GM19328 (cell line): ENCODE measurements around the gene AKAP13.

ENCODE experiments used
- ATAC-seq: cut with Tn5 transposase; IDR thresholded peaks from one replicate; pipeline ENCODE4 v1.9.1; 2021; ENCODE audit warnings: mild to moderate bottlenecking, moderate library complexity; ENCODE audit not compliant: unreplicated experiment

Gene AKAP13

DNA sequence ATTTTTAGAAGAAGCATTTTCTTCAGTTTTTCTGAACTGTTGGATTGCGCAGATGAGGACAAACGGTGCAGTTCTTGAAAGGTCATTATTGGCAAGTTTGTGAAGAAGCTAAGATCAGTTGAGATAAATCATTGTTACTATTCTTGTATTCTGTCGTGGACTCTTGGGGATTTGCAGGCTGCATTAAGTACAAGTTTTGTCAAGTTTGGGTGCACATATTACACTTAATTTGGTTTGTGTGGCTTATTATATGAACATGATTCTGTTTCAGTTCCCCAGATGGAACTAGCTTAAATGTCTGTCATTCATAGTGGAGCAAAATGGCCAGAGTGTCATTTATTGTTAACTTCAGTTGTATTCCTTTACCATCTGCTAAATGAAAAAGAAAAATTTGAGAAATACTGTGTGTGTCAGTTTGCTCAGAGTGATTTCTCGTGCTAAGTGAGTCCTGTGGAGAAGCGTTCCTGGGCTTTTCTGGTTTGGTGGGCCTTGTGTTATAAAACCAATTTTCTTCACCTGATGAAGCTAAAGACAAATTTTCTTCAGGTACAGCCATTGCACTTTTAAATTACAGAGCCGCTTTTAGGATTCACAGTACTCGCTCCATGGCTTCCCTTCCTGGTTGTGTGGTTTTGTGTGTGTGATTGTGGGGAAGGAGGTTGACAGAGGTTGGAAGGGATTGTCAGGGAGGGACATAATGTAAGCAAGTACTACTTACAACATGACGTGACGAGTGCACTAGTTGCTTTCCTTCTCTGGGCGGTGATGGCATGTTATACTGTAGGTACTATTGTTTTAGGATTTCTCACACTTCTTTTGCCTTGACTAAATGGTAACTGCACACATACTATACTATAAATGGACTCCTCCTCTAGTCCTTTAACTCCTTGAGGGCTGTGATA, 1.7 kb downstream of the AKAP13 start:
- ATAC-seq: no peak

GRCh38 chr15:85382942-85383341, 2.5 kb downstream of the AKAP13 start:
- no peak for ATAC-seq

DNA sequence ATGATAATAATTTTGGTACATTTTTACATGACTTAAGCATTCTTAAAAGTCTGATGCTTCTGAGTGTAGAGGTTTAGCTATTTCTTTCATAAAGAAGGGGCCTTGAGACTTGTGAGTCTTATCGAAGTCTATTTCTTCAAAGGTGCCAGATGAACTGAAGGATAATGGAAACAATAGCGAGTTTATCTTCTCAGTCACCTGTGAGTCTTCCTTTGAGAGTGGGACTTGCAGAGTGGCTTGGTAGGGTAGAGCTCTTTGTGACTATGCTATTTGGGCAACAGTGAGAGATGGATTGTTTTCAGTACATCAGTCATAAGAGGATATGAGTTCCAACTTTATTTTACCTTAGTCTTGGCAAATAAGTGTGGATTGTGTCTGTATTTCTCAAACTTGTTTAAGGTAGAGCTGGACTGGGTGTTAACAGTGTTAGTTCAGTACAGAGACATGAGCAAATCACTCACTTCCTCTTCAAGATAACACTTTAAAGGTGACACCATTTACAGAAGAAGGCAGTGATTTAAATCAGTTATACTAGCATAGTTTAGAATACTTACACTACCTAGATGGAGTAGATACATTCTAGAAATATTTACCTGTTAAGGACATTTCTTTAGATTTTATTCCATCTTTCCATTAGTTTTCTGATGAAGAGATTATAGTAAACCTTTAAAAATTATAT, 3.2 kb downstream of the AKAP13 start:
- no peak for ATAC-seq

GRCh38 chr15:85386261-85386660, 5.9 kb downstream of the AKAP13 start:
- no peak for ATAC-seq

GRCh38 chr15:85388566-85389305, 8.3 kb downstream of the AKAP13 start:
- no peak for ATAC-seq

DNA sequence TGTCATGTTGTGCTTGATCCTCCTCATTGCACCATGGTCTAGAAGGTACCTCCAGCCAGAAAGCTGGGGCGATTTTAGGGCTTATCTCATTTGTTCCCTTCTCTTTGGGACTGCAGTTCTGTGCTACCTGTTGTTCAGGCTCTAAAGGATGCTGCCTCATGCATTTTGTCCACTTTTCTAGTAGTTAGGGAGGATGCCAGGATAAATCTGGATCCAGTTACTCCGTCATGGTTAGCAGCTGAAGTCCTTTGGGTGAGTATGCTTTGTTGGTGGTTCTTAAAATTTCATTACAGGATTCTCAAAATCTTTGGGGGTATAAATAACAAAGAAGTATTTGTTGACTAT, 8.9 kb downstream of the AKAP13 start:
- ATAC-seq: no peak

DNA sequence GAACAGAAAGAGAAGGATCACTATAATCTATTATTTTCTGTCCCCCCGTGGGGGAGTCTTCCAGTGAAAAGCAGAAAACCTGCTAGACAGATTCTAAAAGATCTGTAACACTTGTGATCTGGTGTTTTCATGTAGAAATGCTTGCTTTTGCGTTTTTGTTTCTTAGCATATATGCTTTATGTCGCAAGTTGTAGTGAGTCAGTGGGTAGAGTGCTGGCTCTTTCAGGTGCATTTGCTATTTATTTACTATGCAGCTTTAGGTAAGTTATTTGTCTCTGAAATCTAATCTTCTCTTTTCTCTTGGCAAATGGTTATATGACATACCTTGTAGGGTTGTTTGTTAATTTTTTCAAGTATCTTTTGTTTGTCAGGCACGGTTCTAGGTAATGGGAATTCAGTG, 9.4 kb downstream of the AKAP13 start:
- no peak for ATAC-seq

DNA sequence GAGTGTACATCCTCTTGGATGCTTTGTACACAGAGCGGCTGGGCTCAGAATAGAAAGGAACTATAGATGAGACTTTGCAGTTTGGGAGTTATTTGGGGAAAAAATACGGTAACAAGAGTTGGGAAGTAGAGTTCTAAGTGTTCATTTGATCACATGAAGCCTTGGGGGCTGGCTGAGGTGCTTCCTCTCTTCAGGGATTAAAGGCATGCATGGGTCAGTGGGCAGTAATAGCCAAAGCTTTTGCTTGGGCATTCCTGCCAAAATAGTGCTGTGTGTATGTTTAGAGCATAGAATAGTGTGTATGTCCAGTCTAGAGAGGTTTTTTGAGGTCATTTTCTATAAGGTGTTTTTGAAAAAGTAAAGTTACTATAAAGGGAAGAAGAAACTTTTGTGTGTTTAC, 12.8 kb downstream of the AKAP13 start:
- ATAC-seq: no peak

DNA sequence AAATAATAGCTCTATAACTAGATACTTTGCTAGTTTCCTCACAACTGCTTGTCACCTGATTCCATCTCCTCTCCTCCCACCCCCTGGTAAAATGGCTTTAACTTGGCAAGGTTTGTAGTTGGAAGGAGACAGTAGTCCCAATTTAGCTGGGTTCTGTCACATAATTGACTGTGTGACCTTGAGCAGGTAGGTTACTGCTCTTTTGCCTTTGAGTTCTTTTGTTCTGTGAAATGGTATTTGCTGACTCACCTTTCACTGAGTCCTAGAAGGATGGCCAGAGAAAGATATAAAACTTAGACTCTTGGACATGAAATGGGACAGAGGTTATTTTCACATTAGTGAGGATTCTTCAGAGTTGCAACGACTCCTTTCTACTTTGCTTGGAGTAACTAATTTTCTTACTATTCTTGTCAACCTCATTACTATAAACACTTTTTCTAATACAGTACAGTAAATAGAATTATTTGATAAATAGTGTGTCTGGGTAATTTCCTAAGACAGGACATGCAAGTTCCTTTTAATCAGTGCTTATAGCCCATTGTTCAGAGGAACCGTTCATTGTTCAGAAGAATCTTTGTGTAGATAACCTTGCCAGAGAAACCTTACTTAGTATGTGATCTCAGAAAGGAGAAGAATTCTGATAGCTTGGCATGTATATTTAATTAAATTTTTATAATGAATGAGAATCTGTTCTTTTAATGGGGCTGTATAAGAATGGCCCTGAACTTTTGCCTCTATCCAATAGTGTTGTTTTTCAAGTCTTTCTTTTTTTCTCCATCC, 14.3 kb downstream of the AKAP13 start:
- no peak for ATAC-seq

DNA sequence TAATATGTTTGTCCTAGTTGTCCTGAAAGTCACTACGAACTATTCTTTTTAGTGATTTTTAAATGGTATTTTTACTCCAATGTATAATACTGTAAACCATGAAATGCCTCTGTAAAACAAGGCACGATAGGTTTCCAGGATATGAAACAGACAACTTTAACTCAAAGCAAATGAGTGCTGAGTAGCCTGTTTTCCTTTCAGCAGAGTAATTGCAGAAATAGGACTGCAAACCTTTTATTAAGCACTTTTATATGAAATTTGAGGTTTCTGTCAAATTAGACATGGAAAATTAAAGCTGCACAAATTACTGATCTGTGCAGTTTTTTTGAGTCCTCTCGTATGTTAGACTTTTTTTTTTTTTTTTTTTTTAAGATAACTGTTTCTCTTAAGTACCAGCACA, 16.2 kb downstream of the AKAP13 start:
- ATAC-seq: no peak

DNA sequence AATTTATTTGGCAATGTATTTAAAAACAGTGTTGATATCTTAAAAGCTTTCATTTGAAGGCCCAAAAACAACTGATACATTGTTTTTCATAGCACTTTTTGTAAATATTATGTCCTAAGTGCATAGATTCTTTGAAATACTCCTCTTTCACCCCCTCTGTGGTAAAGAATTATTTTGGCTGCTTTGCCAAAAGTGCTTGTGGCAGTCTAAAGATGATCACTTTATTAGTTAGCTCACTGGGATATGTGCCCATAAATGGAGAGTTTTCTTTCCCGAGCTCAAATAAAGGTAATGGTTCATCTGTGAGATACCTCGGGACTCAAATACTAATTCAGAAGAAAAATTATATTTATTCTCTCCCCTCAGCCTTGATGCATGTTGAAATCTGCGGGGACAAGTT, 16.7 kb downstream of the AKAP13 start:
- ATAC-seq: no peak

DNA sequence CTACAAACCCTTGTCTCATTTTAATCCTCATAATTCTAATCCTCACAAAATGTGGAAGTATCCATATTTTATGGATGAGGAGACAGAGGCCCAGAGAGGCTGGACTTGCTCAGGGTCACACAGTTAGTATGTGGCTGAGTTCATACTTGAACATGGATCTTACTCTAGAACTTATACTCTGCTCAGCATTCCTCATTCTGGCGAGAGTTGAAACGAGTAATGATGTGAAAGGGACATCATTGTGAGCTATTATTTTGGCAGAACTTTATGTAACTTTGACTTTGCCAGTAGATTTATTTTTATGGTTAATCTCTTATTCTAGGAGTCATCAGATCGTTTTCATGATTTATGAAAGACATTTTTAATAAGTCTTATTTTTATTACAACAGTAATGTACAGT, 17.5 kb downstream of the AKAP13 start:
- ATAC-seq: no peak

GRCh38 chr15:85398822-85399221, 18.4 kb downstream of the AKAP13 start:
- no peak for ATAC-seq

DNA sequence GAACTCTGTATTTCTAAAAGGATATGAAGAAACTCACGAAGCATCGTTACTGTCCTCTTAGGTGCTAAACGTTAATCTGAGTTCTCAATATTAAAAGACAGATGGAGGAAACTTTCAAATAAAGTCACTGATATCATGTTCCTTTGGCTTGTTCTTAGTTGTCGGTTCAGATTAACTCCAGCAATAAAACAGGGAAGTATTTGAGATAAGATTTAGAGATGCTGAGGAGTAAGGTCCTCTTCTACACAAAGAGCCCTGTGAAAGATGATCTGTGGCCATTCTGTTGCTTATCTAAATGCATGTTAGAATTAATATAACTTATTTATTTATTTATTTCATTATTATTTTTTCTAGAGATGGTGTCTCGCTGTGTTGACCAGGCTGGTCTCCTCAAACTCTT, 19.2 kb downstream of the AKAP13 start:
- ATAC-seq: no peak

GRCh38 chr15:85400606-85401005, 20.2 kb downstream of the AKAP13 start:
- no peak for ATAC-seq

DNA sequence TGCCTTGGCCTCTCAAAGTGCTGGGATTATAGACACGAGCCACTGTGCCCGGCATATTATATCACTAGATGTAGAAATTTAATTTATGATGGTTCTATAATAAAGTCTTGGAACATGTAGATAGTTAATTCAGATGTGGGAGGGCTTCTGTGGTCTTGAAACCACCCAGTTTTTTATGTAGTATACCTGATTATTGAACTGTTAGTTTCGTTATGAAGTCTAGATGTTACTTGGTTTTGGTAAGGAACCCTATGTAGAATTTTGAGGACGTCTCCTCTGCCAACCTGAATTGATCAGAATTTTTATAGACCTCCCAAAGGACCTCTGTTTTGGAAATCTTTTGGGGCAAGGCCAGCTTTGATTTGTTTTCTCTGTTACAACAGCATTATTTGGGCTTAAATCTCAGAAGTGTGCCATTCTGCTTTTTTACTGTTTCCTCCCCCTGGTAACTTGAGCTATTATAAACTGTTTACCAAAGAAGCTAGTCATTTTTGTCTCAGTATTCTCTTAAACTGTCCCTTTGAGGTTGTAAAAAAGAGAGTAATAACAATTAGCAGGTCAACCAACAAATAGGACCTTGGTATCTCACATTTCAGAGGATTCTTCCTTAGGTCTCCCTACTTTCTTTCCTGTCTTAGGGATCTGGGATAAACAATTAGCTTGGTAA, 20.8 kb downstream of the AKAP13 start:
- ATAC-seq: no peak

DNA sequence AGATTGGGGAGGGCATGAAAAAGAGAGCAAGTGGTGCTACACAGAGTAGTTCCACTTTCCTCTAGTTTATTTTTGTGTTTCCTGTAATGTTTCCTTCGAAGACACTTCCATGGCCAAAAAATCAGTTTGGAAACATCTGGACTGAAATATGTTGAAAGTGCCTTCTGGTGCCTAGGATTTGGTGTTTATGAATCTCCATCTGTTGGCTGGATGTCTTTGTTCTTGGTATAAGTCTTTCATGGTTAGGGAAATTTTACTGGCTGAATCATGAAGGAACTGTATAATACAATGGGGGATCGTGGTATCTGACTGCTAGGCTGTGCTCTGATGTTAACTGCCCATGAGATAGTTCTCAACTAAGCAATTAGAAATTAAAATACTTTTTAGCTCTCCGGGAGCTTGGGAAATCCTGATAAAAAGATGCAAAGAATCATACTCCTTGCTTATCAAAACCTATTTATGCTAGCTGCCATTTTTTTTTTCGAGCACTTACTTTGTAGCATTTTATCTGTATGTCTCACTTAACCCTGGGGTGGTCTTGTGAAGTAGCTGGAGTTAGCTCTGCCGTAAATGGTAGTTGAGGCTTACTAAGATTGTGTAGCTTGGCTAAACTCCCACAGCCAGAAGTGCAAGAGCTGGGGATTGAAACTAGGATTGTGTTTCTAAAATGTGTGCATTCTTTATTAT, 21.9 kb downstream of the AKAP13 start:
- ATAC-seq: no peak

GRCh38 chr15:85403745-85404144, 23.3 kb downstream of the AKAP13 start:
- ATAC-seq: no peak

DNA sequence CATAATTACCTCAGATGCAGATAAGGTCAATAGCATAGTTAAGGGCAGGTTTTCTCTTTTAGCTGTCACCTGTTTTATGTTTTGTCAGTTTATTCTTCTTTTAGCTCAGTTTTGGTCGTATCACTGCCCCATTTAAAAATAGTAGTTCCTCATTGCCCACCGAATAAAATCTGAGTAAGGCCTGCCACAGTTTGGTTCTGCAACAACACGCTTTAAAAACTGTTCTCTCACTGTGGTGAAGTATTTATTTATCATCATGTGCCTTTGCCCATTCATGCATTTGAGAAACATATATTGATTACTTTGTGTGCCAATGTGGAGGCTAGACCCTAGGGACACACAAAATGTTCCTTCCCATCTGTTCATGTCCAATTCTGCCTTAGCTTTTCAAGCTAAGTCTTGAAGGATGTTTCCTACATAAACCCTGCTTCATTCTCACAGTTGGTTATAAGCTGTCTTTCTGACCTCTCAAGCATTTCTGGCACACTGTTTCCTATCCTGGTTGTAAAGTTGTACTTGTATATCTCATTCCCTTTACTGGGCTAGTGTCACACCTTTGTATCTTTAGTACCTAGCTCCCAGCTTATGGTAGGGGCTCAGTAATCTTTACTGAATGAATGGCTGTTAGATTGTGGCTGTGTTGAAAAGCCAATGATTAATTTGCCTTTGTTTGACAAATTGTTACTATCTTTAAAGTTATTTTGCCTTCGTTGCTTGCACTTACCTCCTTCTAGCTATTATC, 23.9 kb downstream of the AKAP13 start:
- ATAC-seq: no peak
